ENCODE results near the gene SYCP3.
A peak's percentile ranks its signal among the peaks of the same experiment; 100 is the strongest.
"Not testable (repeated sequence)": the region's sequence is repeated elsewhere in the genome, so short reads cannot be mapped to it uniquely, and the experiment has no call there.

The SYCP3 gene

GRCh38 chr12:101710288-101710687 lies 29.0 kb downstream of the SYCP3 start:
- no peak for DNase-seq

GRCh38 chr12:101707131-101707782 lies 32.0 kb downstream of the SYCP3 start:
- no peak for DNase-seq

GRCh38 chr12:101706403-101706802 lies 32.9 kb downstream of the SYCP3 start:
- DNase-seq = no peak

- no peak for DNase-seq
Measured at GRCh38 chr12:101703487-101703886, 35.8 kb downstream of the SYCP3 start.

GRCh38 chr12:101700299-101700820 lies 38.9 kb downstream of the SYCP3 start:
- no peak for DNase-seq

- no peak for DNase-seq
Measured at GRCh38 chr12:101698800-101699347, 40.4 kb downstream of the SYCP3 start.

GRCh38 chr12:101697930-101698799 lies 41.1 kb downstream of the SYCP3 start:
- no peak for DNase-seq

GRCh38 chr12:101697197-101697929 lies 41.9 kb downstream of the SYCP3 start, which contains the start of gene CHPT1:
TSS of gene CHPT1 (plus strand) at chr12:101697640. CDS start at chr12:101697862, 222 bp downstream.
- peak; percentile 7 for DNase-seq

GRCh38 chr12:101696251-101697196 lies 42.7 kb downstream of the SYCP3 start:
- no peak for DNase-seq

GRCh38 chr12:101695706-101696105 lies 43.6 kb downstream of the SYCP3 start:
- no peak for DNase-seq

- no peak for DNase-seq
Measured at GRCh38 chr12:101694986-101695385, 44.3 kb downstream of the SYCP3 start.

- DNase-seq = no peak
Measured at GRCh38 chr12:101694297-101694848, 44.9 kb downstream of the SYCP3 start.

GRCh38 chr12:101691503-101692096 lies 47.7 kb downstream of the SYCP3 start:
- DNase-seq = no peak

GRCh38 chr12:101690544-101691098 lies 48.6 kb downstream of the SYCP3 start:
- no peak for DNase-seq

- DNase-seq = no peak
Measured at GRCh38 chr12:101686176-101686575, 53.1 kb downstream of the SYCP3 start.

GRCh38 chr12:101685092-101685491 lies 54.2 kb downstream of the SYCP3 start:
- no peak for DNase-seq

GRCh38 chr12:101681627-101682026 lies 57.6 kb downstream of the SYCP3 start:
- DNase-seq = not testable (repeated sequence)

GRCh38 chr12:101680647-101681046 lies 58.6 kb downstream of the SYCP3 start:
- DNase-seq = no peak

GRCh38 chr12:101680240-101680639 lies 59.0 kb downstream of the SYCP3 start:
- DNase-seq = no peak
